ENCODE data around the gene ELAVL1.
A peak's percentile ranks its signal among the peaks of the same experiment; 100 is the strongest.
"Not testable (repeated sequence)": the region's sequence is repeated elsewhere in the genome, so short reads cannot be mapped to it uniquely, and the experiment has no call there.

Gene ELAVL1

DNA sequence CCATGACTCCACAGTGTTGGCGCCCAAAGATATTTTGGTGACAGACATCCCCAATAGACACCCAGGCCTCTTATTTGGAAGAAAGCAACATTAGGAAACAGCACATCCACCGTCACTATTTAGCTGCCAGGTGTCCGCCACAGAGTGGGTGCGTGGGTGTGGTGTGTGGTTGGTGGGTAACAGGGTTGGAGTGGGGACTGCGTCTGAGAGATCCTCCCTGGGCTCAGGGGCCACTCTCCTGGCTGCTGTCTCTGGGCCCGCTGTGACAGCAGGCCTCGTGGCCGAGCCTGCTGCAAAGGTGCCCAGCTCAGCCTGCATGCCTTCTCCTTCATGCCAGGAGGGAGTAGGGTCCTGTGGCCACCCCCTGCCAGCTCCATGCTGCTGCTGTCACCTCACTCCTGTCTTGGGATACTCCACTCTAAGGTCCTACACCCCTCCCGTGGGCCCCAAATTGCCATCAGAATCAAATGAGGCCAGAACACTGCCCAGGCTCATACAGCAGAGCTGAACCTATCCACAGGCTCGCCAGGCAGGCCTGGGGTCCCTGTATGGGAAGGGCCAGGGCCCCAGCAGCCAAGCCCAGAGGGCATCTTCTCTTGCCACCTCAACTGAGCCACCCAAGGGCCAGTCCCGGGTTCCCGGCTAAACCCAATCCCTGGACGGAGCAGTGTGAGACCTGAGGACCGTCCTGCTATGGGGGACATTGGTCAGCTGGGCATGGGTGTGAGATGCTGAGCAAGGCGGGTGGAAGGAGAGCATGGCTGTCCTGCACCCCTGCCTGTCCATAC is 37.2 kb downstream of the ELAVL1 start:
- no peak for DNase-seq (ENCODE audit: low read depth)

DNA sequence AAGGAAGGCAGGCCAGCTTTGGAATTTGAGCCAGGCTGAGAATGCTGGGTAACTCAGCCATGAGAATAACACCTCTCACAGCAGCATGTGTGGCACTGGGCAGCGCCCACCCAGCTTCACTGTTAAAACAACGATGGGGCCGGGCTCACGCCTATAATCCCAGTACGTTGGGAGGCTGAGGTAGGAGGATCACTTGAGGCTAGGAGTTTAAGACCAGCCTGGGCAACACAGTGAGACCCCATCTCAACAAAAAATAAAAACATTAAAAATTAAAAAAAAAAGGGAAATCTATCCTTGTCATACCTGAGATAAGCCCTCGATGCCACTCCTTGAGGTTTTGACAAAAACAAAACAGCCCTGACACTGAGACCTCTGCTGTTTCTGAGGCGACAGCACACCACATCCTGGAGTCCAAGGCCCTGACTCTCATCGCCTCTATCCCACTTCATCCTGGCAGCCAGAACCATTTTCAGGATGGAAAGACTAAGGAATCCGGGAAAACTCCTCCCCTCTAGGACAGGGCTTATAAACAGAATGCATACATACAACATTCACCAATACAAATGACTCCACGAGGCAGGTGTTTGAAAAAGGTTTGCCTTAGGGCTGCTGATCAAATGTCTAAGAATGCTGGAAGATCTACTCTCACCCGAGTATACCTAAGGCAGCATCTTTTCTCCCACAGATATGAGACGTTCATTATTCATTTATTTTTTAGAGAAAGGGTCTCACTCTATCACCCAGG is 39.3 kb downstream of the ELAVL1 start:
- DNase-seq (ENCODE audit: low read depth): no peak

DNA sequence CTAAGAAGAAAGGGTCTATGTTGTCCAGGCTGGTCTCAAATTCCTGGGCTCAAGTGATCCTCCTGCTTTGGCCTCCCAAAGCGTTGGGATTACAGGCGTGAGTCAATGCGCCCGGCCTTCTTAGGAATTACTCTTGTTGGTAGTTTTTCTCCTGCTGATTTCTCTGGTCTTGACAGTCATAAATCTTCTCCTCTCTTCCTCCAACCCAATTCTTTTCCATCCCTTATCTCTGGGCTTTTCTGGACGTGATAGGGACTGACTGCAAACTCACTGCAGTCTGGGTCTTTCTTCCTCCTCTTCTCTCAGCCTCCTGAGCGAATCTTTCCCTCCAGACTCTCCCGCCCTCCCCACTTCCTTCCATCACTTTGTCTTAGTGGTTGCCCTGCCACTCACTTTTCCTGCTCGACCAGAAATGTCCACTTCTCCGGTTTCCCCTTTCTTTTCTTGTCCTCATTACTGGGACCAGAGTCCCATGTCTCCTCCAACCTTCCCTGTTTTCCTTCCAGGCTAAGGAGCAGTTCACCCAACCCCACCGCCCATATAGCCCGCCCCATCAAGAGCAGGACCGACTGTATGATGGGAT is 40.1 kb downstream of the ELAVL1 start:
- DNase-seq (ENCODE audit: low read depth): no peak

DNA sequence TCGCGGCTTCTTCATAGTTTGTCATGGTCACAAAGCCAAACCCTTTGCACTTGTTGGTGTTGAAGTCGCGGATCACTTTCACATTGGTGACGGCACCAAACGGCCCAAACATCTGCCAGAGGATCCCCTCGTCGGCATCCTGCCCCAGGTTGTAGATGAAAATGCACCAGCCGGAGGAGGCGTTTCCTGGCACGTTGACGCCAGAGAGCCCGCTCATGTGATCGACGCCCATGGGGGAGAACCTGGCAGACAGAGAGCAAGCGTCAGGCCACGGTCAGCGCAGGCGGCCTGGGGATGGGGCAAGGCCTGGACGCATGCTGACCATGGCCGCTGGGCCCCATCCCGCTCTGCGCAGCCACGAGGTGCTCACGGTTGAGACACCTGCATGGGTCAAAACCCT is 41.9 kb downstream of the ELAVL1 start:
- DNase-seq (ENCODE audit: low read depth): no peak

DNA sequence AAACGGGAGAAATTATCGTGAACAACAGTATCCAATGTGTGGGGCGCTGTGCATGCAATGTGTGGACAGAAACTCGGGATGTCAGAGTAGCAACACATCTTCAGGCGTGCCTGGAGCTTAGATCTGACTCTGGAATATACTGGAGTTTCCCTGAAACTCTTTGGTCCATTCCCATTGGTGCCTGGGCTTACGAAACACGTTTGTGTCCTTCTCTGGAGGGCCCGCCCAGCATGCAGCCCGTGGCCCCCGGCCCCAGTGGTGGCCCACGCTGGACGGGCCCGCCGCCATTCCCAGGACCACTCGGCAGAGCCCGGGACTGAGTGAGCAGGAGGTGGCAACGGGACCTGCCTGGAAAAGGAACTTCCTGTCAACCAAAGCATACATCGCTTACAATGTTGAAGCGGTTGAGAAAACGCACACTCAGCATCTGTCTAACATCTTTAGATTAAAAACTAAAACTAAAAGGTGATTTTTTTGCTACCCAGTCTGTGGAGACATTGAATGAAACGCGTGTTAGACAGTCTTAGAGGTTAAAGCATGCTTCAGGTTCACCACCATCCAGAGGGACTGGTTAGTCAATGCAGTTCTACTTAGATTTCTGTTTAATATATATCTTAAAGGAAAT is 42.7 kb downstream of the ELAVL1 start:
- DNase-seq (ENCODE audit: low read depth): no peak

DNA sequence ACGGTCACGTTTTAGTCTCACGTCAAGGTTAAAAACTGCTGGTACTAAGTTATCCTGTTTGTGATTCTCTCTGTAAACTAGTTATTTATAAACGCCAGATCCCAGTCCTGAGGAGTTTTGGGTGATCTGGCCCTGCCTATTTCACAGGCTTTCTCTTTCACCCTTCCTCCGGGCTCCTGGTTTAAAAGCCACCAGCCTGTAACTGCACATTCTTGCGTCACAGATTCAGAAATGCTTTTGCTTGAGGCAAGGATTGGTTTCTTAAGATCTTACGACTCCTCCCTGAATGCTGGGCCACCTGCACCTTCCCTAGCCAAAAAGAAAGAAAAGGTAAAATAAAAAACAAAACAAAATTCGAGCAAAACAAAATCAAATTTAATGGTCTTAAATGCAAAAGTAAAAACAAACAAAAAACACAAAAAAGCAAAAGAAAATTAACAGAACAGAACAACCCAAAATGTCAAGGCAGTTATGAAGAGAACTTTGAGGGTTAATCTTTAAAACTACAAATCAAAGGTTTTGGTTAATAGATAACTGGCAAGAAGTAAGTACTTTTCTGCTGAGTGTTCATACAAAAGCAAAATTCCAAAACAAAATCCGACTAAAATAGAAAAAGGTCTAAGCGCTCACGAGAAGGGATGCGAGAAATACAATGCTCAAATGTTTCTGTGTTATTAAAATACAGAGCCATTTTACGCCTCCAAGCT is 43.4 kb downstream of the ELAVL1 start:
- DNase-seq (ENCODE audit: low read depth): no peak

DNA sequence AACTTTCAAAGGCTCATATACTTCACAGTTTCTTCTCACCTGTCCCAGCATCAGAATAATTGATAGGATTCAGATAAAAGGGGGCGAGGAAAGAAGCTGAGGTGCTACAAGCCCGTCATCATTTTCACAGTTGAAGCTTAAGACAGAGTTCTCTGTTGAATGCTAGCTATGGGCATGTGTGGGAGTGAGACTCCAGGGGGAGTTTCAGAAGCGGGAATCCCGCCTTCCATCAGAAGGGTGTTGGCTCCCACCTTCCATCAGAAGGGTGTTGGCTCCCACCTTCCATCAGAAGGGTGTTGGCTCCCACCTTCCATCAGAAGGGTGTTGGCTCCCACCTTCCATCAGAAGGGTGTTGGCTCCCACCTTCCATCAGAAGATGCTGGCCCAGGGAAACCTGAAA is 44.4 kb downstream of the ELAVL1 start:
- not testable (repeated sequence) for DNase-seq (ENCODE audit: low read depth)

DNA sequence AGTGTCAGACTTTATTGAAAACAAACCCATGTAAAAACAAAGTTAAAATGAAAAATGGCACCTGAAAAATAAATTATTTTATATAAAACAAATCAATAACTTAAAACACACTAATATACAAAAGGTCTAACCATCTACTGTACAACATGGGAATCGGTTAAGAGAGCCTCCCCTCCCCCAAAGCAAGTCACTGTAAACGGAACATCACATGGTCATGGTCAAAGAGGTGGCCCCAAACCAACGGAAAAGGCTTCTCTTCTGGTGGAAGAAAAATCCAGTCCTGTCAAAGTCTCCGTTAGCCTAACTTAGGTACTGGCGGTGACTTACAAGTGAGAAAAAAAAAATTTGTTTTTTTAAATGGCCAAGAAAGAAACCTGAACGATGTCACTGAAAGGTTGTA is 46.2 kb downstream of the ELAVL1 start:
- no peak for DNase-seq (ENCODE audit: low read depth)

DNA sequence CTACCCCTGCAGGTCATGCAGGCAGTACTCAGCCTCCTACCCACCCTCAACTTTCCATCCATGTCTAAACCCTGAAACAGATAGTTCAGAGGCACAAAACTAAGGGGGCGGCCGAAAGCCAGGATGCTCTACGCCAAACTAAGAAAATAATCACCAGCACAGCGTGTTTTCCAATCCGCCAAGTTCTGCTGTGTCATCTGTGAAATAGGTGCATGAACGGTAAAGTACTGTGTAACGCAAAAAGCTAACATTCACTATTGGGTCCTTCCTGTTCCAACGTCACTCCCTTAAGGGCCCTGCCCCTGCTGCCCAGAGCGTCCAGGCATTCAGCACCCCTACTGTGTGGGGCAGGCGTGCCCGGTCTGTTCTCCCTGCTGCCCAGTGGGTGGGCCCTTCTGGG is 49.7 kb downstream of the ELAVL1 start:
- DNase-seq (ENCODE audit: low read depth): no peak

DNA sequence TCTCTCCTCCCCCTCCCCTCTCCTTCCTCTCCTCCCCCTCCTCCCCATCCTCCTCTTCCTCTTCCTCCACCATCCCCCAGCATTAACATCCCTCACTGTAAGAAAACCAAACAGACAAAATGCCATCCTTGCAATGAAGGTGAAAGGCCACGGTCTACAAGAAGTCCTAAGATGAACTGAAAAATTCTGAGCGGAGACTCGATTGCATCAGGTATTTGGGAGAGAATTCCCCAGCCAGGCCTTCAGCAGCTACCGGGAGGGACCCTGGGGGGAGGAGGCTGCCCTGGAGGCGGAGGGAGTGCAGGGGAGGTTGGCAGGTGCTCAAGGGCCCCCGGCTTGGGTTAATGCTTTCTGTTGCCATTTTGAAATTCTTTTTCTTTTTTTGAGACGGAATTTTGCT is 51.9 kb downstream of the ELAVL1 start:
- DNase-seq (ENCODE audit: low read depth): no peak

DNA sequence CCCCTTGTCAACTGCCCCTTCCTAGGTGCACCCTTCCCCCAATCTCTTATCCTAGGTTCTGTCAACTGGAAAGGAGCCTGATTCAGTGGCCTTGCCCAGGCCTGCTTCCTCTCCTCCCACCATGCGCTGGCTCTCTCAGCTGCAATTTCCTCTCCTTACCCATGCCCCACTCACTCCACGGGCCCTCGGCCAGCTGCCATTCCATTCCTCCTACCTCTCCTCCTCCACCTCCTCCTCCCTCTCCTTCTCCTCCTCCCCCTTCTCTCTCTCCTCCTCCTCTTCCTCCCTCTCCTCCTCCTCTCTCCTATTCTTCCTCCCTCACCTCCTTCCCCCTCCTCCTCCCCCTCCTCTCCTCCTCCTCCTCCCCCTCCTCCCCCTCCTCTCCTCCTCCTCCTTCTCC is 52.4 kb downstream of the ELAVL1 start:
- peak; percentile 41 for DNase-seq (ENCODE audit: low read depth)

DNA sequence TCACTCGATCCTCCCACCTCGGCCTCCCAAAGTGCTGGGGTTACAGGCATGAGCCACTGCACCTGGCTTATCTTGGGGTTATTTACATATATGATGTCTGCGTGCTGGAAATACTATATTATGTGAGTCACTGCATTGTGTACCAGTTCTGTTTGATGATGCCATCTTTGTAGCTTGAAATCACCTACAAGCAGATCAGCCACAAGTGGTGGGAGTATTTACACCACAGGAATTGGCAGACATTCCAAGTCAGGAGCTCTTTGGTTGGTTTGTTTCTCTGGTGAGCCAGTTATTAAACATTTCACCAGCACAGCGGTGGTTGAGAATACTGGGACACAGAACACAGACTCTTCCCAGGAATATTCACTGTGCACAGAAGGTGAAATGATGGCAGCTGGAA is 57.5 kb downstream of the ELAVL1 start:
- peak; percentile 58 for DNase-seq (ENCODE audit: low read depth)

DNA sequence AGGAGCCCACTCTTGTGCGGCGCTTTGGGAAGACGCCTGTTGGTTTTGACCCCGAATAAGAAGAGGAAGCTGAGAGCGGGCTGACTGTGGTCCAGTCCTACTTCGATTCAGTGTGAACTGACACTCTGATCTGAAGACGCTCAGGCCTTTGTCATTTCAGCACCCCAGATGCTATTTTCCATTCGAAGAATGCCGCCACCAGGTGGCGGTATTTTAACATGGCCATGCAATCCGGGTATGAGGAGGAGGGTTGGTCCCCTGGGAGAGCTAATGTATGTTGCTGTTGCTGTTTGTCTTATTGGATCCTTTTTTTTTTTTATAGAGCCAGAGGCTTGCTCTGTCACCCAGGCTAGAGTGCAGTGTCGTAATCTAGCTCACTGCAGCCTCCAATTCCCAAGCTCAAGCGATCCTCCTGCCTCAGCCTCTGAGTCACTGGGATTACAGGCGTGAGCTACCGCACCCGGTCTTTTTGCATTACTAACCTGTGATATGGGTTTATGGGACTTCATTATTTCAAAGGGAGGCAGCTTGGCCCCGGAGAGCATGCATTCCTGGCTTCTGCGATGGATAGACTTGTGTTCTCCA is 61.2 kb downstream of the ELAVL1 start:
- DNase-seq (ENCODE audit: low read depth): peak; percentile 86

DNA sequence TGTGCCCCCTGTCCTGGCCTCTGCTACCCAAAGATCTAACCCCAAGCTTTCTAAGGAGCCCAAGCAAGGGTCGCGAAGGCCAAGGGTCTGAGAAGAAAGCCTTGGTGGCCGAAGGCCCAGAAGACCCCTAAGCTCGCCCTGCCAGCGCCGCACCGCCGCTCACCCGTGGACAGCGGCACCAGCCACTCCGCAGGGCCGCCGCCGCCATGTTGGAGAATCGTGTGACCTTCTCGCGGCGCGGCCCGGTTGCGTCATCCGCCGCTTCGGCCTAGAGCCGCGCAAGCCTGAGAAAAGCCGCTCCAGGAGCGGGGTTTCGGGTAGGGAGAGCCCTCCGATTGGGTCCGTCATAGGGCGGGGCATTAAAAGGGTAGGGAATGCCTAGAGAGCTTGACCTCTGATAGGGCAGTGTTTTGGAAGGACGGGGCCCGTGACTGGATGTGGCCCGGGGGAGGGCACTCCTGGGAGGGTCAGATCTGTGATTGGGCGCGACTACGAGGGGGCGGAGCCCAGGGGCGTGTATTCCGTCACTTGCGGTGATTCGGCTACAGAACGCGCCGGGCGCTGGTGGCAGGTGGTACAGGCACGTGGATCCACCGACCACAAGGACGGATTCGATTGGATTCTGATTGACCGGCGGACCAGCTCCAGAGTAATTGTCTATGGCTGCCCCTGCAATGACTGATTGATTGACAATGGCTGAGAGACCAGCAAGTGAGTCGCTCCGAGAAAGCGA is 61.8 kb downstream of the ELAVL1 start, which contains the start of gene TIMM44:
TIMM44 (minus strand) TSS at position 223 of the 733 bp plus-strand sequence; CDS start at position 208, 15 bp downstream.
- peak; percentile 100 for DNase-seq (ENCODE audit: low read depth)

DNA sequence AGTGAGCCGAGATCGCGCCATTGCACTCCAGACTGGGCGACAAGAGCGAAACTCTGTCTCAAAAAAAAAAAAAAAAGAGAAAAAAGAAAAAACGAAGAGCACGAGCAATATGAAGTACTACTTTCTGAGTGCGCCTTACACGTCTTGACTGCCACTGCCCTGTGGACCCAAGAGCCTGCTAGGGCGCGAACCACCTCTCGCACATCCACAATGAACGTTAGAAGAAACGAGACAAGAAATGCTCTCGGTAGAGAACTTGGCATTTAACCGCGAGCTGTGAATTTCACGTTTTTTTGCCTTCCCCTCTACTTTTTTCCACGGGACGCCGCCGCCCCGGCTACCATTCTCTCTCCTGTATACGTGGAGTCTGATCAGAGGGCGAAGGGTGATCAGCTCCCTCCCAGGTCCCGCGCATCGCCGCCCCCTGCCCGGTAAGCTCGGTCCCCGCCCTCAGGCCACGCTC is 62.4 kb downstream of the ELAVL1 start:
- no peak for DNase-seq (ENCODE audit: low read depth)

DNA sequence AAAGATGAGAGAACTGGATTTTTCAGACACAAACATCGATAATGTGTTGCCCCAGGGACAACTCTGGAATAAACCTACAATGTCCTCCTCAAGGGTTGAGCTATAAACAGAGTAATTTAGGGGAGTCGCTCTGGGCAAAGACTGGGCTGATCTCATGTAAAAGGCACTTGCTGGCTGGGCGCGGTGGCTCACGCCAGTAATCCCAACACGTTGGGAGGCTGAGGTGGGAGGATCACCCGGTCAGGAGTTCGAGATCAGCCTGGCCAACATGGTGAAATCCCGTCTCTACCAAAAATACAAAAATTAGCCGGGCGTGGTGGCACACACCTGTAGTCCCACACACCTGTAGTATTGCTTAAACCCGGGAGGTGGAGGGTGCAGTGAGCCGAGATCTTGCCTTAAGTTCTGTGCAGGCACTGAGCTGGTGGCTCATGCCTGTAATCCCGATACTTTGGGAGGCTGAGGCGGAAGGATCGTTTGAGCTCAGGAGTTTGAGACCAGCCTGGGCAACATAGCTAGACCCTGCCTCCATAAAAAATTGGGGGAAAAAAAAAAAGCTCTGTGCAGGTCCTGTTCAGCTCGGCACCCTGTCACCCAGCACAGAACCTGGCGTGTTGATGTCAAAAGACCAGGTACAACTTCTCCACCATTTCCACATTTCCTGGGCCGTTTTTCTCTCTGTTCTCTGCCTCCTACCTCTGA is 63.4 kb downstream of the ELAVL1 start:
- no peak for DNase-seq (ENCODE audit: low read depth)

DNA sequence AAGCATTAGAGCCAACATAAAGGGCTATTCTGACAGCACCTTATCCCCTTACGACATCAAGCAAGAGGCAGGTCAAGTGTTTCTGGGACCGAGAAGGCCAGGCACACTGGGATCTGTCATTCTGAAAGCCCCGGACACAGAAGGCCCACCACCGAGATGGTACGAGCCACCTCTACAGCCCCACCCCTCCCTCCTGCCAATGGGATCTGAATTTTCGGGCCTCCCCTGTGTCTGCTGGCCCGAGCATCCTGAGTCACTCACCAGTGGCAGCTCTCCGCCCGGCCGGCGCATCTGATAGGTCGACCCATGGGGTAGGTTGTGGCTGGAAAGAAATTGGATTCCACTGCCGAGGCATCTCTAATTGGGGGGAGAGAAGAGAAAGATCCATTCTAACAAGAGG is 64.6 kb downstream of the ELAVL1 start:
- no peak for DNase-seq (ENCODE audit: low read depth)

DNA sequence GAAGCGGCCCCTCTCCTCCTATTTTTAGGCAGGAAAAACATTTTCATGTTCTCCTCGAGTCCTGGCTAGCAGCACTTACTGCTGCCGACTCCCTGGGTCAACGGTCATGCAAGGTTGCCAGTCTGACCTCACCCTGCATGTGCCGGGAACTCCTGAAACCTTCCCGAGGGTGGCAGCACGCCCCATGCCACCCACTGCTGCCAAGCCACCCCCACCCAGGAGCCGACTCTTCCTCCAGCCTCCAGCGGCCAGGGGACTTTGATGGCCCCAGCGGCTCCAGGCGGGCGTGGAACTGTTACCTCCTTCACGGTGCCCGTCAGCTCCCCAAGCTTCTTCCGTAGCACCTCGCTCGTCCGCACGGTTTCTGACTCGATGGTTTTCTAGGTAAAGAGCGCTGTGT is 70.7 kb downstream of the ELAVL1 start:
- DNase-seq (ENCODE audit: low read depth): no peak

DNA sequence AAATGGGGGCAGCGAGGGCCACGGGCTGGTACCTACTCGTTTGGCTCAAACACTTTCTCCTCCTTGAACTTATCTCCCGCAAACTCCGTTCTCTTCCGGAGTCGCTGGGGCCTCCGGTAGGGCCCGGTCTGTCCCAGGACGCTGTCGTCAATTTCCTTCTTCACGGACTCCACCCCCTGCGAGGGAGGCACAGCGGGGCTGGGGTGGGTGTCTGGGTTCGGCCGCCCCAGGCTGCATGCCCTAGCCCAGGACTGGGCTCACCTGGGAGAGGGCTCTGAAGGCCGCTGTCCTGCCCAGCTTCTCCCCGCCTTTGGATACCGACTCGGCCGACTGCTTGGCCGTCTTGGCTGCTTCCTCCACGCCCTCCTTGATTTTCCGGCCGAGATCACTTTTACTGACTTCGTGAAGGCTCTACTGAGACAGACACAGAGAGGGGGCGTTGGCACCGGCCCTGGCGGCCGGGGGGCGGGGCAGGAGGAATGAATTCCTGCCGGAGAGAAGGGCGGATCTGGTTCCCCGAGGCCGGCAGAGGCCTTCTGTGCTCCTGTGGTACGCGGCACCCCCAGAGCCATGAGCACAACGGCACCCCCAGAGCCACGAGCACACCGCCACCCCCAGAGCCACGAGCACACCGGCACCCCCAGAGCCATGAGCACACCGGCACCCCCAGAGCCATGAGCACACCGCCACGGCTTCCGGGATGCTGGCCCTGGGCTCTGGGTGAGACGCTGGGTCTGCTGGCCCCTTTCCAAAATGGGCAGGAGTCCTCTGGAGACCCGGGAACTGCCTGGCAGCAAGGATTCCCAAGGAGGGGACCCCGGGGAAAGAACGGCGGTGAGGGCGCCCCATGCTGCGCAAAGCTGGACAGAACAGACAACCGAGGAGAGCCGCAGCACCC is 71.4 kb downstream of the ELAVL1 start:
- DNase-seq (ENCODE audit: low read depth): no peak

All from iris pigment epithelial cell (primary cell).